ENCODE measurements around the gene FOXN3. TPM values are rescaled to one million over a fixed set of nuclear protein-coding genes. Genes with fewer than 3 reads are reported as not detected.

FOXN3 gene
- polyA plus RNA-seq, 1 donor = 39.5 TPM

- Histone ChIP-seq H3K27me3 (ENCODE audit: control insufficient read depth, insufficient read depth, low read length) (no peaks in the 10 kb centered on the region), H3K36me3 (ENCODE audit: control insufficient read depth, insufficient read depth, low read length) (peaks cover 7% of the 10 kb centered on the region), H3K9me3 (ENCODE audit: control insufficient read depth, low read depth, low read length) (no peaks in the 10 kb centered on the region), H3K4me1 (ENCODE audit: control insufficient read depth, insufficient read depth, low read length) (no peaks in the 10 kb centered on the region), H3K4me3 (ENCODE audit: low read length) (no peak overlapping the region), H3K27ac (ENCODE audit: low read length) (no peak overlapping the region)
- no CpG with 5 or more reads among the region's 4 CpGs for WGBS (ENCODE audit: insufficient coverage, low lambda C conversion rate)
- DNase-seq = no peak
These were observed 173.7 kb downstream of the FOXN3 start for GRCh38 chr14:89243286-89243685.

- Histone ChIP-seq H3K27ac (ENCODE audit: low read length) (no peak overlapping the region), H3K27me3 (ENCODE audit: control insufficient read depth, insufficient read depth, low read length) (no peaks in the 10 kb centered on the region), H3K36me3 (ENCODE audit: control insufficient read depth, insufficient read depth, low read length) (peaks cover 7% of the 10 kb centered on the region), H3K4me1 (ENCODE audit: control insufficient read depth, insufficient read depth, low read length) (no peaks in the 10 kb centered on the region), H3K4me3 (ENCODE audit: low read length) (no peak overlapping the region), H3K9me3 (ENCODE audit: control insufficient read depth, low read depth, low read length) (no peaks in the 10 kb centered on the region)
- DNase-seq = no peak
- WGBS (ENCODE audit: insufficient coverage, low lambda C conversion rate) = 83% methylated on average over 1 of the region's 9 CpGs
These were observed 174.3 kb downstream of the FOXN3 start for GRCh38 chr14:89242652-89243279.

GRCh38 chr14:89241934-89242651 lies 174.9 kb downstream of the FOXN3 start:
- 100% methylated on average over 1 of the region's 8 CpGs for WGBS (ENCODE audit: insufficient coverage, low lambda C conversion rate)
- Histone ChIP-seq H3K4me1 (ENCODE audit: control insufficient read depth, insufficient read depth, low read length) (no peaks in the 10 kb centered on the region), H3K9me3 (ENCODE audit: control insufficient read depth, low read depth, low read length) (no peaks in the 10 kb centered on the region), H3K36me3 (ENCODE audit: control insufficient read depth, insufficient read depth, low read length) (peaks cover 7% of the 10 kb centered on the region), H3K4me3 (ENCODE audit: low read length) (no peak overlapping the region), H3K27ac (ENCODE audit: low read length) (no peak overlapping the region), H3K27me3 (ENCODE audit: control insufficient read depth, insufficient read depth, low read length) (no peaks in the 10 kb centered on the region)
- no peak for DNase-seq

GRCh38 chr14:89241257-89241656 lies 175.8 kb downstream of the FOXN3 start:
- Histone ChIP-seq H3K27me3 (ENCODE audit: control insufficient read depth, insufficient read depth, low read length) (no peaks in the 10 kb centered on the region), H3K27ac (ENCODE audit: low read length) (no peak overlapping the region), H3K9me3 (ENCODE audit: control insufficient read depth, low read depth, low read length) (no peaks in the 10 kb centered on the region), H3K4me3 (ENCODE audit: low read length) (no peak overlapping the region), H3K4me1 (ENCODE audit: control insufficient read depth, insufficient read depth, low read length) (no peaks in the 10 kb centered on the region), H3K36me3 (ENCODE audit: control insufficient read depth, insufficient read depth, low read length) (peaks cover 7% of the 10 kb centered on the region)
- no peak for DNase-seq
- WGBS (ENCODE audit: insufficient coverage, low lambda C conversion rate) = no CpG with 5 or more reads among the region's 4 CpGs

- WGBS (ENCODE audit: insufficient coverage, low lambda C conversion rate) = no CpG with 5 or more reads among the region's 3 CpGs
- no peaks in the 10 kb centered on the region for H3K9me3 ChIP-seq (ENCODE audit: control insufficient read depth, low read depth, low read length)
- no peaks in the 10 kb centered on the region for H3K27me3 ChIP-seq (ENCODE audit: control insufficient read depth, insufficient read depth, low read length)
These were observed 176.6 kb downstream of the FOXN3 start for GRCh38 chr14:89240414-89240813.

GRCh38 chr14:89239023-89239422 lies 178.0 kb downstream of the FOXN3 start:
- H3K27ac ChIP-seq (ENCODE audit: low read length) = no peak overlapping the region
- no peak overlapping the region for H3K4me3 ChIP-seq (ENCODE audit: low read length)
- no peaks in the 10 kb centered on the region for H3K9me3 ChIP-seq (ENCODE audit: control insufficient read depth, low read depth, low read length)
- no peak for DNase-seq
- WGBS (ENCODE audit: insufficient coverage, low lambda C conversion rate) = 90% methylated on average over 2 of the region's 6 CpGs
- H3K4me1 ChIP-seq (ENCODE audit: control insufficient read depth, insufficient read depth, low read length) = peaks cover 3% of the 10 kb centered on the region
- no peaks in the 10 kb centered on the region for H3K27me3 ChIP-seq (ENCODE audit: control insufficient read depth, insufficient read depth, low read length)
- peaks cover 7% of the 10 kb centered on the region for H3K36me3 ChIP-seq (ENCODE audit: control insufficient read depth, insufficient read depth, low read length)

More at GRCh38 chr14:89240414-89240813, 176.6 kb downstream of the FOXN3 start:
- no peak overlapping the region for H3K4me3 ChIP-seq (ENCODE audit: low read length)
- DNase-seq = no peak
- H3K4me1 ChIP-seq (ENCODE audit: control insufficient read depth, insufficient read depth, low read length) = peaks cover under 1% of the 10 kb centered on the region
- no peak overlapping the region for H3K27ac ChIP-seq (ENCODE audit: low read length)
- peaks cover 7% of the 10 kb centered on the region for H3K36me3 ChIP-seq (ENCODE audit: control insufficient read depth, insufficient read depth, low read length)

GRCh38 chr14:89237921-89238529 lies 179.0 kb downstream of the FOXN3 start:
- H3K4me1 ChIP-seq (ENCODE audit: control insufficient read depth, insufficient read depth, low read length) = peaks cover 3% of the 10 kb centered on the region
- H3K27me3 ChIP-seq (ENCODE audit: control insufficient read depth, insufficient read depth, low read length) = no peaks in the 10 kb centered on the region
- WGBS (ENCODE audit: insufficient coverage, low lambda C conversion rate) = 65% methylated on average over 2 of the region's 7 CpGs
- peaks cover 7% of the 10 kb centered on the region for H3K36me3 ChIP-seq (ENCODE audit: control insufficient read depth, insufficient read depth, low read length)
- no peak overlapping the region for H3K27ac ChIP-seq (ENCODE audit: low read length)
- DNase-seq = no peak
- no peaks in the 10 kb centered on the region for H3K9me3 ChIP-seq (ENCODE audit: control insufficient read depth, low read depth, low read length)
- H3K4me3 ChIP-seq (ENCODE audit: low read length) = no peak overlapping the region

- Histone ChIP-seq H3K36me3 (ENCODE audit: control insufficient read depth, insufficient read depth, low read length) (peaks cover 5% of the 10 kb centered on the region), H3K4me1 (ENCODE audit: control insufficient read depth, insufficient read depth, low read length) (peaks cover 3% of the 10 kb centered on the region), H3K4me3 (ENCODE audit: low read length) (no peak overlapping the region), H3K9me3 (ENCODE audit: control insufficient read depth, low read depth, low read length) (no peaks in the 10 kb centered on the region), H3K27me3 (ENCODE audit: control insufficient read depth, insufficient read depth, low read length) (no peaks in the 10 kb centered on the region), H3K27ac (ENCODE audit: low read length) (no peak overlapping the region)
- no peak for DNase-seq
These were observed 180.2 kb downstream of the FOXN3 start for GRCh38 chr14:89236851-89237250.

GRCh38 chr14:89233184-89233583 lies 183.8 kb downstream of the FOXN3 start:
- WGBS (ENCODE audit: insufficient coverage, low lambda C conversion rate) = no CpG with 5 or more reads among the region's 2 CpGs
- Histone ChIP-seq H3K27ac (ENCODE audit: low read length) (no peak overlapping the region), H3K27me3 (ENCODE audit: control insufficient read depth, insufficient read depth, low read length) (no peaks in the 10 kb centered on the region), H3K9me3 (ENCODE audit: control insufficient read depth, low read depth, low read length) (no peaks in the 10 kb centered on the region), H3K4me3 (ENCODE audit: low read length) (no peak overlapping the region), H3K4me1 (ENCODE audit: control insufficient read depth, insufficient read depth, low read length) (peaks cover 3% of the 10 kb centered on the region), H3K36me3 (ENCODE audit: control insufficient read depth, insufficient read depth, low read length) (no peaks in the 10 kb centered on the region)
- DNase-seq = no peak

- Histone ChIP-seq H3K9me3 (ENCODE audit: control insufficient read depth, low read depth, low read length) (no peaks in the 10 kb centered on the region), H3K27me3 (ENCODE audit: control insufficient read depth, insufficient read depth, low read length) (no peaks in the 10 kb centered on the region), H3K36me3 (ENCODE audit: control insufficient read depth, insufficient read depth, low read length) (no peaks in the 10 kb centered on the region), H3K4me3 (ENCODE audit: low read length) (no peak overlapping the region), H3K27ac (ENCODE audit: low read length) (no peak overlapping the region), H3K4me1 (ENCODE audit: control insufficient read depth, insufficient read depth, low read length) (peaks cover 8% of the 10 kb centered on the region)
- no peak for DNase-seq
- 90% methylated on average over 2 of the region's 18 CpGs for WGBS (ENCODE audit: insufficient coverage, low lambda C conversion rate)
These were observed 184.6 kb downstream of the FOXN3 start for GRCh38 chr14:89232265-89233070.

All from large intestine (tissue), 3 donors.